Stomach (tissue), 9 donors: ENCODE measurements around the gene YIPF6. TPM values are rescaled to one million over a fixed set of nuclear protein-coding genes. Genes with fewer than 3 reads are reported as not detected.
"Not testable (repeated sequence)": the region's sequence is repeated elsewhere in the genome, so short reads cannot be mapped to it uniquely, and the experiment has no call there.

Source experiments
- DNase-seq, 2 donors: peaks; one replicate each; pipeline versions ENCODE4 v3.0.0 to v3.0.0-alpha.2; 2013 to 2019
- H3K27ac ChIP-seq, 5 donors: fragments of 200-600 bp in 4 of 5; sonication (generic) in 4 of 5; one replicate each; pipeline ENCODE4 v1.5.1; 2013 to 2019; ENCODE audit warnings: mild to moderate bottlenecking in 1 of 5, moderate library complexity in 1 of 5
- H3K27me3 ChIP-seq, 3 donors: fragments of 200-600 bp; sonication (generic); one replicate each; pipeline ENCODE4 v1.5.1; 2017 to 2019; ENCODE audit warnings: mixed run types in 1 of 3
- H3K36me3 ChIP-seq, 4 donors: fragments of 200-600 bp; sonication (generic); 1 replicate in 3 of 4; 2 replicates in 1 of 4; pipeline ENCODE4 v1.5.1; 2016 to 2019
- H3K4me1 ChIP-seq, 4 donors: fragments of 200-600 bp; sonication (generic); one replicate each; pipeline ENCODE4 v1.5.1; 2016 to 2019
- H3K4me3 ChIP-seq, 4 donors: fragments of 200-600 bp; sonication (generic) in 3 of 4; one replicate each; pipeline ENCODE4 v1.5.1; 2016 to 2019; ENCODE audit warnings: mild to moderate bottlenecking in 1 of 4
- H3K9me3 ChIP-seq, 4 donors: fragments of 200-600 bp; sonication (generic); one replicate each; pipeline ENCODE4 v1.5.1; 2016 to 2019
- CTCF ChIP-seq, 7 experiments: fragments of 450-650 bp in 4 of 7; fragments of 200-600 bp in 3 of 7; sonication (generic) in 3 of 7; IDR thresholded peaks; one replicate each; pipeline ENCODE4 v1.5.1; 2016 to 2019; ENCODE audit warnings: antibody characterized with exemption in 7 of 7, control low read depth in 2 of 7, mild to moderate bottlenecking in 1 of 7
- EP300 ChIP-seq: sonication (generic); formaldehyde crosslinking; IDR thresholded peaks from one replicate; pipeline ENCODE4 v1.6.1; 2017; ENCODE audit warnings: antibody characterized with exemption
- POLR2A ChIP-seq, 4 donors: fragments of 450-650 bp; IDR thresholded peaks; one replicate each; pipeline ENCODE4 v1.6.1; 2016; ENCODE audit warnings: antibody characterized with exemption in 4 of 4, control low read depth in 2 of 4, mild to moderate bottlenecking in 1 of 4, moderate library complexity in 1 of 4
- POLR2AphosphoS5 ChIP-seq, 3 donors: sonication (generic); formaldehyde crosslinking; IDR thresholded peaks; one replicate each; pipeline ENCODE4 v1.6.1; 2016; ENCODE audit warnings: antibody characterized with exemption in 3 of 3
- WGBS, 5 donors: extraction: QIAGEN DNeasy Blood & Tissue Kit in 3 of 5; methylation state at CpG; one replicate each; pipeline versions ENCODE4 v1.1.5 to v1.1.7; 2013 to 2018; 5-methylcytosine and 5-hydroxymethylcytosine counted together
- intact Hi-C: fragments of 100-400 bp; cut with DNase I; formaldehyde crosslinking; loops from one replicate; pipeline ENCODE4 v1.15.1; 2023; ENCODE audit warnings: low total_unique reads
- polyA plus RNA-seq, 3 donors: library from polyadenylated mRNA; stranded (reverse); fragments of 200-250 nt; gene quantifications; one replicate each; pipeline ENCODE4 v1.2.3, GENCODE V29; 2013
- total RNA-seq, 5 donors: library from RNA; depleted of rRNA; stranded (reverse); fragments of >200 nt; gene quantifications; one replicate each; pipeline versions ENCODE4 v1.1.0 to v1.2.3, GENCODE V29; 2014 to 2016
- donor health status: healthy with polysubstance abuse.
- donor health status: Bipolar disorder and iron deficiency.
- donor health status: healthy.

YIPF6 gene
- total and polyA plus RNA-seq, 8 donors = 1.8 to 47.2 (median 14.2) TPM

- Histone ChIP-seq H3K36me3 (peaks cover 0 to 13% (median 10%) of the 10 kb centered on the region in 4 donors), H3K27me3 (peaks cover 0 to 3% (median 0%) of the 10 kb centered on the region in 3 donors), H3K9me3 (peaks cover 0 to 3% (median 0%) of the 10 kb centered on the region in 4 donors), H3K4me3 (no peak overlapping the region), H3K4me1 (no peaks in the 10 kb centered on the region), H3K27ac (no peak overlapping the region)
- no peak for DNase-seq
- no peak for TF ChIP-seq EP300
- TF ChIP-seq POLR2A (IDR thresholded peaks at IDR 0.05) = no peak
- no peak for TF ChIP-seq POLR2AphosphoS5 (IDR thresholded peaks at IDR 0.05)
- TF ChIP-seq CTCF (IDR thresholded peaks at IDR 0.05) = no peak
- intact Hi-C loops = no loop called here
- 37 to 53% (median 42%) methylated on average over 2 of the region's 2 CpGs for WGBS, 5 donors
These were observed 38.0 kb downstream of the YIPF6 start for GRCh38 chrX:68536884-68537283.

DNA sequence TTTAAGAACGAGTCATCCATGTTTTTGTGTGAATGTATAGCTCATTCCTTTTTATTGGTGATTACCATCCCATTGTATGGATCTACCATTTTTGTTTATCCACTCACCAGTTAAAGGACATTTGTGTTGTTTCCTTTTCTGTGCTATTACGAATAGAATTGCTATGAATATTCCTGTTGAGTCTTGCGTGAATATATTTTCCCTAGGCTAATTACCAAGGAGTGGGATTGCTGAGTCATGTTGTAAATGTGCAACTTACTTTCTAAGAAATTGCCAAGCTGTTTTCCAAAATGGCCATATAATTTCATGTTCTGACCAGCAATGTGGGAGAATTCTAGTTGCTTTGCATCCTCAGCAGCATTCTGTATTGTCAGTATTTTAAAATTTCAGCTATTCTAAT, 51.3 kb downstream of the YIPF6 start:
- Histone ChIP-seq H3K27ac (no peak overlapping the region), H3K27me3 (no peaks in the 10 kb centered on the region), H3K4me1 (no peaks in the 10 kb centered on the region), H3K9me3 (no peaks in the 10 kb centered on the region), H3K4me3 (no peak overlapping the region), H3K36me3 (no peaks in the 10 kb centered on the region)
- TF ChIP-seq POLR2AphosphoS5 (IDR thresholded peaks at IDR 0.05) = no peak
- WGBS, 5 donors = 86 to 97% (median 88%) methylated on average over 3 of the region's 3 CpGs
- no peak for DNase-seq
- intact Hi-C loops = no loop called here

GRCh38 chrX:68556036-68556435, 57.2 kb downstream of the YIPF6 start:
- no peak for DNase-seq
- H3K27me3 ChIP-seq = no peaks in the 10 kb centered on the region
- H3K36me3 ChIP-seq = no peaks in the 10 kb centered on the region
- H3K4me1 ChIP-seq = no peaks in the 10 kb centered on the region
- H3K27ac ChIP-seq = no peak overlapping the region
- peaks cover 0 to 14% (median 6%) of the 10 kb centered on the region in 4 donors for H3K9me3 ChIP-seq
- no peak overlapping the region for H3K4me3 ChIP-seq
- intact Hi-C loops = no loop called here
- 62 to 80% (median 77%) methylated on average over 4 of the region's 4 CpGs for WGBS, 5 donors
- TF ChIP-seq POLR2AphosphoS5 (IDR thresholded peaks at IDR 0.05) = no peak
- no peak for TF ChIP-seq CTCF (IDR thresholded peaks at IDR 0.05)
- no peak for TF ChIP-seq POLR2A (IDR thresholded peaks at IDR 0.05)
- no peak for TF ChIP-seq EP300

DNA sequence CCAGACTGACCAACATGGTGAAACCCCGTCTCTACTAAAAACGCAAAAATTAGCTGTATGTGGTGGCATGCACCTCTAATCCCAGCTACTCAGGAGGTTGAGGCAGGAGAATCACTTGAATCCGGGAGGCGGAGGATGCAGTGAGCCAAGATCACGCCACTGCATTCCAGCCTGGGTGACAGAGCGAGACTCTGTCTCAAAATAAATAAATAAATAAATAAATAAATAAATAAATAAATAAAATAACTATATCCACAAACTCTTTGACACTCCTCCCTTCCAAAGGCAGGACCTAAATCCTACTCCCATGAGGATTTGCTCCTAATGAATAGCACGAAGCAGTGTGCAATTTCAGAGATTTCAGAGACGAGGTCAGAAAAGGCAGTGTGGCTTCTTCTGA, 58.3 kb downstream of the YIPF6 start:
- intact Hi-C loops, H3K36me3 ChIP-seq, DNase-seq, H3K27me3 ChIP-seq, H3K4me3 ChIP-seq, H3K27ac ChIP-seq, H3K4me1 ChIP-seq: not testable (repeated sequence)
- 93 to 96% (median 94%) methylated on average over 5 to 8 of the region's 8 CpGs for WGBS, 5 donors
- H3K9me3 ChIP-seq = peaks cover 0 to 20% (median 8%) of the 10 kb centered on the region in 4 donors

DNA sequence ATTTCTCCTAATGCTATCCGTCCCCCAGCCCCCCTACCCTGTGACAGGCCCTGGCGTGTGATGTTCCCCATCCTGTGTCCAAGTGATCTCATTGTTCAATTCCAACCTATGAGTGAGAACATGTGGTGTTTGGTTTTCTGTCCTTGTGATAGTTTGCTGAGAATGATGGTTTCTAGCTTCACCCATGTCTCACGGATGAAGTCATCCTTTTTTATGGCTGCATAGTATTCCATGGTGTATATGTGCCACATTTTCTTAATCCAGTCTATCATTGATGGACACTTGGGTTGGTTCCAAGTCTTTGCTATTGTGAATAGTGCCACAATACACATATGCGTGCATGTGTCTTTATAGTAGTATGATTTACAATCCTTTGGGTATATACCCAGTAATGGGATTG, 61.1 kb downstream of the YIPF6 start:
- intact Hi-C loops, H3K27ac ChIP-seq, H3K36me3 ChIP-seq, H3K4me3 ChIP-seq, H3K4me1 ChIP-seq, H3K27me3 ChIP-seq, DNase-seq: not testable (repeated sequence)
- peaks cover 0 to 20% (median 10%) of the 10 kb centered on the region in 4 donors for H3K9me3 ChIP-seq
- 85 to 96% (median 89%) methylated on average over 4 of the region's 4 CpGs for WGBS, 5 donors

DNA sequence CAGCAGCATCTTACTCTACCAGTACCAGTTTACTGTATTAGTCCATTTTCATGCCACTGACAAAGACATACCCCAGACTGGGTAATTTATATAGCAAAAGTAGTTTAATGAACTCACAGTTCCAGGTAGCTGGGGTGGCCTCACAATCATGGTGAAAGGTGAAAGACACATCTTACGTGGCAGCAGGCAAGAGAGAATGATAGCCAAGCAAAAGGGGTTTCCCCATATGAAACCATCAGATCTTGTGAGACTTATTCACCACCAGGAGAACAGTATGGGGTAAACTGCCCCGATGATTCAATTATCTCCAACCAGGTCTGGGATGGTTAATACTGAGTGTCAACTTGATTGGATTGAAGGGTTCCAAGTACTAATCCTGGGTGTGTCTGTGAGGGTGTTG, 69.3 kb downstream of the YIPF6 start:
- no peaks in the 10 kb centered on the region for H3K36me3 ChIP-seq
- no peak overlapping the region for H3K27ac ChIP-seq
- H3K9me3 ChIP-seq = peaks cover 0 to 4% (median 0%) of the 10 kb centered on the region in 4 donors
- H3K27me3 ChIP-seq = no peaks in the 10 kb centered on the region
- H3K4me3 ChIP-seq = no peak overlapping the region
- TF ChIP-seq EP300 (no peak), CTCF (IDR thresholded peaks at IDR 0.05) (no peak), POLR2AphosphoS5 (IDR thresholded peaks at IDR 0.05) (no peak), POLR2A (IDR thresholded peaks at IDR 0.05) (no peak)
- no peak for DNase-seq
- intact Hi-C loops = no loop called here
- no peaks in the 10 kb centered on the region for H3K4me1 ChIP-seq
- WGBS, 5 donors = 59 to 90% (median 71%) methylated on average over 2 of the region's 2 CpGs
